Measurements from ENCODE around the gene SSH3.
A peak's percentile ranks its signal among the peaks of the same experiment; 100 is the strongest.
"Not testable (repeated sequence)": the region's sequence is repeated elsewhere in the genome, so short reads cannot be mapped to it uniquely, and the experiment has no call there.

Gene SSH3, protein sequence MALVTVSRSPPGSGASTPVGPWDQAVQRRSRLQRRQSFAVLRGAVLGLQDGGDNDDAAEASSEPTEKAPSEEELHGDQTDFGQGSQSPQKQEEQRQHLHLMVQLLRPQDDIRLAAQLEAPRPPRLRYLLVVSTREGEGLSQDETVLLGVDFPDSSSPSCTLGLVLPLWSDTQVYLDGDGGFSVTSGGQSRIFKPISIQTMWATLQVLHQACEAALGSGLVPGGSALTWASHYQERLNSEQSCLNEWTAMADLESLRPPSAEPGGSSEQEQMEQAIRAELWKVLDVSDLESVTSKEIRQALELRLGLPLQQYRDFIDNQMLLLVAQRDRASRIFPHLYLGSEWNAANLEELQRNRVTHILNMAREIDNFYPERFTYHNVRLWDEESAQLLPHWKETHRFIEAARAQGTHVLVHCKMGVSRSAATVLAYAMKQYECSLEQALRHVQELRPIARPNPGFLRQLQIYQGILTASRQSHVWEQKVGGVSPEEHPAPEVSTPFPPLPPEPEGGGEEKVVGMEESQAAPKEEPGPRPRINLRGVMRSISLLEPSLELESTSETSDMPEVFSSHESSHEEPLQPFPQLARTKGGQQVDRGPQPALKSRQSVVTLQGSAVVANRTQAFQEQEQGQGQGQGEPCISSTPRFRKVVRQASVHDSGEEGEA

DNA sequence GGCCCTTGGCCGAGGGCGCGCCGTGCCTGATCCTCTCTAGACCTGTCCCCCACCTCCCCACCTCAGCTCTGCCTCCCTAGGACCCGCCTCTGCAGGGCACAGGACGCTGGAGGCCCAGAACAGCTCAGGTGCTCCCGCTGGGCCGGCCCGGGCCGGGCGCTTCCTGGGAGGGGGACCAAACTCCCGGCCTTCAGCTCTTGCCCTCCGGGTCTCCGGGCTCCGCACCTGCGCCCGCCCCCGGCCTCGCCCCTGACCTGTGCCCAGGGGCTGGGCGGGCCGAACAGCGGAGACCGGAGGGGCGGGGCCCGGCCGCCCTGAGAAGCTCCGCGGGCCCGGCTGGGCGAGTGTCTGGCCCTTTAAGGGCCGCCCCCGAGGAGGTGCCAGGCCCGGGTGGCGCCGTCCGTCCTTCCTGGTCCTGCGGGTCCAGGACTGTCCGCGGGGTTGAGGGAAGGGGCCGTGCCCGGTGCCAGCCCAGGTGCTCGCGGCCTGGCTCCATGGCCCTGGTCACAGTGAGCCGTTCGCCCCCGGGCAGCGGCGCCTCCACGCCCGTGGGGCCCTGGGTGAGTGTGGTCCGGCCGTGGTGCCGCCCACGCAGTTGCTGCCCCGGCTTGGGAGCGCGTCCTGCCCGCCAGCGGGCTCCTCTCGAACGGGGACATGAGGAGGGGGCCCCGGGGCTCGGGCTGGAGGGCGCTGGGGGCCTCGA lies at the start of gene SSH3:
SSH3 (plus strand) TSS at position 399 of the 703 bp plus-strand sequence; CDS start at position 495, 96 bp downstream.
- DNase-seq (ENCODE audit: low read depth in 2 of 2): no peak

DNA sequence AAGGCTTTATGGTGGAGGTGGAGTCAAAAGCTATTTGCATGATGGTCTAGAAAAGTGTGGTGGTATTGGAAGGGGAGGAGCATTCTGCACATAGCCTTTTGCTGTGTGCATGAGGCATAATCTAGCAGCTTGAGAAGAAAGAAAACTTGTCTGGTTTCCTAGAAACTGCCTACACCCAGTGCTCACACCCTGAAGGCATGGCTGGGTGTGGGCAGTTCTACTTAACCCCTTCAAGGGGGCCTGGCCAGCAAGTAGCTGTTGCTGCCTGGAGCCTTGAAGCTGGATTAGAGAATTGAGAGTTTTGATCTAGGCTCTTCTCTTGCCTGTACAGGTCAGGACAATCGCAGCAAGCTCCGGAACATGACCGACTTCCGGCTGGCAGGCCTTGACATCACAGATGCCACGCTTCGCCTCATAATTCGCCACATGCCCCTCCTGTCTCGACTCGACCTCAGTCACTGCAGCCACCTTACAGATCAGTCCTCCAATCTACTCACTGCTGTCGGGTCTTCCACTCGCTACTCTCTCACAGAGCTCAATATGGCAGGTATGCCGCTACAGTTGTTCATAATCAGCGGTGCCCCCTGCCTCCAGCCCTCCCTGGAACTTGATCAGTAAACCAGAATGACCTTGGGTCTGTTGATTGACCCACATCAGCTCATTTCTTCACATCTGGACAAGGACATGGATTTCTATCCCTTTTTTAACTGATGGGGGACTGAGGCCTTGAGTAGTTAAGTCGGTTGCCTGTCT lies 49.3 kb upstream of the SSH3 start:
- no peak for DNase-seq (ENCODE audit: low read depth in 2 of 2)

DNA sequence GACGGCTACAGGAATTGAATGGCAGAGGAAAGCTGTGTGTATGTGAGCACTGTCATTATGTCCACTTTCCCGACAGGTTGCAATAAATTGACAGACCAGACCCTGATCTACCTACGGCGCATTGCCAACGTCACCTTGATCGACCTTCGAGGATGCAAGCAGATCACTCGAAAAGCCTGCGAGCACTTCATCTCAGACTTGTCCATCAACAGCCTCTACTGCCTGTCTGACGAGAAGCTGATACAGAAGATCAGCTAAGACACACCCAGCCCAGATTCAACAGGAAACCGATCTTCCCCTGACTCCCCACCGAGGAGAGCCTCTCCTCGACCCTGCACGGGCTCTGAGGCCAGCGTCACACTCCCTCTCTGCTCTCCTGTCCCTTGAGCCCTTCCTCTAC lies 48.5 kb upstream of the SSH3 start:
- DNase-seq (ENCODE audit: low read depth in 2 of 2): no peak

DNA sequence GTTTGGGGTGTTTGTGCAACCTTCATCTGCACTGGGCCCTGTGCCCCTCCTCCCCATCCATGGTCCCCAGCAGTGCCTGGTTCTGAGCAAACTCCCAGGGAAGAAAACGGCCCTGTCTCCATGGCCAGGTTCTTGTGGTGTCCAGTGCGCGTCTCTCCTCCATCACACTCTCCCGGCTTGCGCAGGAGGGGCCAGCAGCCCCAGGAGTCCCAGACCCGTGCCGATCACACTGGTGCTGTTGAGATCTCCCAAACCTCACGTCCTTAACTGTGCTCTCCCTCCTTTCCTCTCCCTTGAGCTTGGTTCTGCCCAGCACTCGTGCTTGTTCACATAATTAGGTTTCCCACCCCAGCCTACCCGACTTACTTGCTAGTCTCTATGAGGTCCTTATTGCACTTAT lies 48.0 kb upstream of the SSH3 start:
- no peak for DNase-seq (ENCODE audit: low read depth in 2 of 2)

DNA sequence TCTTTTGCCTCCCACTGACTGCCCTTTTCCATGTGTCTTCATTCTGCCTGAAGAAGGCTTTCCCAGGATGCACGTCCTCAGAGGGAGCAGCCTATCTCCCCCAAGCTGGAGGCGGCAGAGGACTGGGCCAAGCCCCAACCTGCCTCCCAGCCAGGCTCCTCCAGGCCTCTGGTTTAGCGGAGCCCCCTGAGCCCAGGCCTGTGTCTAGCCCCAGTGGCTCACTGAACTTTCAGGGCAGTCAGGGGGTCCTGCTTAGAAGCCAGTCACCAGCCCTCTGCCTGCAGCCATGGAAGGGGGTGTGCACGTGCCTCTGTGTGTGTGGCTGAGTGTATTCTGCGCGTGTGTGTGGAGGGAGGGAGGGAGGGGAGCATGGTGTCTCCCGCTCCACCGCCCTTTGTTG lies 47.5 kb upstream of the SSH3 start:
- no peak for DNase-seq (ENCODE audit: low read depth in 2 of 2)

DNA sequence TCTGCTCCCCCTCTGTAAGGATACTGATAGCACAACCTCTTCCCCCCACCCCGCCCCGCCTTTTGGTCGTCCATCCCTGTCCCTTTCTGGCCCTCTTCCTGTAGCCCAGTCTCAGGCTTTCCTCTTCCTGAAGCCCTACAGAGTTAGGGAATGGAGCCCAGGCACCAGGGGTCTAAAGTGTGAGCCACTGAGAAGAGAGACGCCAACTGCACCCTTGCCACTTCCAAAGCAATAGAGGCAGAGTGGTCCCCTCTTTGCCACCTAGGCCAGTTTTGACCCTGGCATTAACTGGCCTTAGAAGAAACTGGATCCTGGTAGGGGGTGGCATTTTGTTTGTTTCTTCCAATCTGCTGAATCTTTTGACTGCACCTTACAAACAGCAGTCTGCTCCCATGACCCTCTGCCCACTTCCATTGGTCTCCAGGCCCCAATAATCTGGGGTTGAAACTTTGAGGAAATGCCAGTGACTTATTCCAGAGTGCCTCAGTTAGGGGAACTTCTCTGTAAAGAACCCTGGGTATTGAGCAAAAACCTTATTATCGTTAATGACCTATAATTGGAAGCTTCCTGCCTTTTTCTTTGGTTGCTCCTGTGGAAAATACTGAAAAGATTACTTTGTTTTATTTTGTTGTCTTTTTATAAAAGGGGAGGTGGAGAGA lies 46.7 kb upstream of the SSH3 start:
- no peak for DNase-seq (ENCODE audit: low read depth in 2 of 2)

DNA sequence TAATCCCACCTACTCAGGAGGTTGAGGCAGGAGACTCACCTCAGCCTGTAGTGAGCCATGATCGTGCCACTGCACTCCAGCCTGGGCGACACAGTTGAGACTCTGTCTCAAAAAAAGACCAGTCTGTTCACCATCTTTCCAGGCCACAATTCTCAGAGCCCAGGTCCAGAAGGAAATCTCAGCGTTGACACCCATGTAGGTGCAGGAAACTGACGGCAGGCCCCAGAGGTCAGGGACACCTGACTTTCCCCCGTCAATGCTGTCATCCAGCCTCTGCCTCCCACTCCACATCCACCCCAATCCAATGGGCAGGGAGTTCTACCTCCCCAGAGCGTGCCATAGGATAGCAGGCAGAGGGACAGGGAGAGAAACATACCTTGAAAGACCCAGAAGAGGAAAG lies 42.9 kb upstream of the SSH3 start:
- DNase-seq (ENCODE audit: low read depth in 2 of 2): no peak

DNA sequence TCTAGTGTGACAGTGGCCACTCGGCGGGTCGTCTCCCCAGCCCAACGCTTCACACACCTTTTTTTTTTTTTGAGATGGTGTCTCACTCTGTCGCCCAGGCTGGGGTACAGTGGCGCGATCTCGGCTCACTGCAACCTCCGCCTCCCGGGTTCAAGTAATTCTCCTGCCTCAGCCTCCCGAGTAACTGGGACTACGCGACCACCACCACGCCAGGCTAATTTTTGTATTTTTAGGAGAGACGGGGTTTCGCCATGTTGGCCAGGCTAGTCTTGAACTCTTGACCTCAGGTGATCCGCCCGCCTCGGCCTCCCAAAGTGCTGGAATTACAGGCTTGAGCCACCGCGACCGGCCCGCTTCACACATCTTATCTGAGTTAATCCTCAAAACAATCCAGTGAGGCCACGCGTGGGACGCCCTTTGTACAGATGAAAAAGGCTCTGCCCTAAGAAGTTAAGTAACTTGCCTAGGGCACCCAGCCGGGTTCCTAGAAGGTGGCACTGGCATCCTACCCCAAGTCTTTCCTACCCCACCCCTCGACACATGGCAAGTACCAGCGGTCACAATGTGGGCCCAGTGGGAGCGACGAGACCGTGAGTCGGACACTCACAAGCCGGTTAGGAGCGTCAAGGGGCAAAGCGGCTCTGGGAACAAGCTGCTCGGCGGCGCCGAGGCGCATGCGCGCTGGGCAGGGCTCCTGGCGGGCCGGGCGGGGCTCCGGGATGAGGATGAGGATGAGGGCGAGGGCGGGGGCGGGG lies 42.3 kb upstream of the SSH3 start:
- not testable (repeated sequence) for DNase-seq (ENCODE audit: low read depth in 2 of 2)

DNA sequence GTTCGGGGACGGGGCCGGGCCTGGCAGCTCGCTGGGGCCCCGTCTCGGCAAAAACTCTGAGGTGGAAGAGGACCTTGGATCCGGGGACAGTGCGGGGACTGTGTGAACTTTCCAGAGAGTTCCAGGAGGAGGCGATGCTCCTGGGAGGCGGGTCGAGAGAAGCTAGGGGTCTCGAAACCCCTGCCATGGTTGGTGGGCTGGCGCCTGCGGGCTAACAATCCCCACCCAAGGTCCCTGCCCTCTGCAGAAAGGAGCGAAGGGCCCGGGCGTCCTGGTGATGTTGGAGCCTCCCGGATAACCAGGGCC lies 41.7 kb upstream of the SSH3 start:
- no peak for DNase-seq (ENCODE audit: low read depth in 2 of 2)

DNA sequence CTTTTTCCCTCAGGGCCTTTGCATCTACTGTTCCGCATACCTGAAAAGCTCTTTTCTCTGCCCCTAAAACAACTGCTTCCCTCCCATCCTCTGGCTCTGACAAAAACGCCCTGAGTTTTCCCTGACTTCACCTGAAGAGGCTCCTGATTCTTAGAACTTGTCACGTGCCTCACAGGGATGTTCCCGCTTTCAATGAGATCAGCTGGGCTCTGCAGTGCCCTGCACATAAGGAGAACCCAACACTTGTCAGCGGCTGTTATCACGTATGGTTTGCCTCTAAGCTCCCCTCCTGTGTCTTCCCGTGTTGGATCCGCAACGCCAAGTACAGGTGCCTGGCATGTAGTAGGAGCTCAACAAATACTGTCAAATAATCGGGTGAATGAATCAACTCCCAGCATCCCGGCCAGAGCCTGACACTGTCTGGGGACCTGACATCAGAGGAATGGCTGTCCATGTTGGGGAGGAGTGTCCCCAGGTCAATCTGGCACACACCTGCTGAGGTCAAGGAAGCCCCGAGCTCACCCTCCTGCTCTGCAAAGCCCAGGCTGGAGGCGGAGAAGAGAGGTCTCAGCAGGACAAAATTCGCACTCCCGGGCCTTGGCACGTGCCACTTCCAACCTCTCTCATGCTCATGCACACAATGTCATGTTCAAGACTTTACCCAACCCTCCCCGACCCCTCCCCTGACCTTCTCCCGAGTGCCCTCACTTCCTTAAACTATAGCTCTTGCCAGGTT lies 41.2 kb upstream of the SSH3 start:
- no peak for DNase-seq (ENCODE audit: low read depth in 2 of 2)

DNA sequence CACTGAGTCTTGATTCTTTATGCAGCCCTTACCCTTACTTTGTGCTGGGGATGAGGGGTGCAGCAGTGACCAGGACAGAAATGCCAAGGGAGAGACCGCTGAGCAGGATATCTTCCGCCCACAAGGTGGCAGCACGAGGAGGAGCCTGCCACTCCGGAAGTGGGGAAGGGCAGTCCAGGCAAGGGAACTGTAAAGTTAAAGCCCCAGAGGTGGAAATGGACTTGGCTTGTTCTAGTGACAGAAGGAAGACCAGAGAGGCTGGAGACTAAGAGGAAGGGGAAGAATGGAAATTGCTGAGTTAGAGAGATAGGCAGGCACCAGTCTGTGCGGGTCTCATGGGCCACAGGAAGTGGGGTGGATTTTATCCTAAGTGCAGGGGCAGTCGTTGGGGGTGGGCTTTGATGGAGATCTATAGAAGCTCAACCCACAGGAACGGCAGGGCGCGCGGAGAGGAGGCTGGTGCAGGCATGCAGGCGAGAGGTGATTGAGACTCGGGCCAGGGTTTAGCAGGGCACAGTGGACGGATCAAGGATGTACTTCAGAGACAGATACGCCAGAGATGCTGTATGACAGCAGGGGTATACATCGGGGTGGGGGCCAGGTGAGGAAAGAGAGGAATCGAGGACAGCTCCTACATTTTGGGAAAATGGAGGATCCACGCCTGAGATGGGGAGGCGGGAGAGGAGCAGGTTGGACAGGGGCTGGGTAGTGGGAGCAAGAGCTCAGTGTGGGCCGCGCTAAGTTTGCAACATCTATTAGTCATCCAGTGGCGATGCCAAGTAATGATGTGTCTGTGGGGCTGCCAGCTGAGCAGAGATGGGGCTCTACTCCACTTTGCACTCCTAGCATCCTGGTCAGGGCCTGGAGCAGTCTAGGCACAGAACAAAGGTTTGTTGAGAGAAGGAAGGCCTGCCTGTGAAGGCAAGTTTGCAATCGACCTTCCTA lies 40.3 kb upstream of the SSH3 start:
- DNase-seq (ENCODE audit: low read depth in 2 of 2): no peak

DNA sequence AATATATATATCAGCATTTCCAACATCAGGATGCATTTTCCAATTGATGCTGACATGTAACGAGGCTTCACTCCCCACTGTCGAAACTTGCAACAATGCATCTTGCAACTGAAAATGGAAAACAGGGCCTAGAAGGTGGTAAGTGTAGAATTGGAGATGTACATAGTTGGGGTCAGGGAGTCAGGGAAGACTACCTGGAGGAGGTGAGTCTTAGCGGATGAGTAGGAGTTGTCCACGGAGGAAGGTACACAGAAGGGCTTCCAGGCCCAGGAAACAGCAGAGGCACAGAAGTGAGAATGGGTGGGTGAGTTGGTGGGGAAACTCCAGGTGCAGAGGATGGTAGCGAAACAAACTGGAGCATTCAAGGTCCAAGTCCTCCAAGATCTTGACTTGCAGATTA lies 39.1 kb upstream of the SSH3 start:
- DNase-seq (ENCODE audit: low read depth in 2 of 2): no peak

DNA sequence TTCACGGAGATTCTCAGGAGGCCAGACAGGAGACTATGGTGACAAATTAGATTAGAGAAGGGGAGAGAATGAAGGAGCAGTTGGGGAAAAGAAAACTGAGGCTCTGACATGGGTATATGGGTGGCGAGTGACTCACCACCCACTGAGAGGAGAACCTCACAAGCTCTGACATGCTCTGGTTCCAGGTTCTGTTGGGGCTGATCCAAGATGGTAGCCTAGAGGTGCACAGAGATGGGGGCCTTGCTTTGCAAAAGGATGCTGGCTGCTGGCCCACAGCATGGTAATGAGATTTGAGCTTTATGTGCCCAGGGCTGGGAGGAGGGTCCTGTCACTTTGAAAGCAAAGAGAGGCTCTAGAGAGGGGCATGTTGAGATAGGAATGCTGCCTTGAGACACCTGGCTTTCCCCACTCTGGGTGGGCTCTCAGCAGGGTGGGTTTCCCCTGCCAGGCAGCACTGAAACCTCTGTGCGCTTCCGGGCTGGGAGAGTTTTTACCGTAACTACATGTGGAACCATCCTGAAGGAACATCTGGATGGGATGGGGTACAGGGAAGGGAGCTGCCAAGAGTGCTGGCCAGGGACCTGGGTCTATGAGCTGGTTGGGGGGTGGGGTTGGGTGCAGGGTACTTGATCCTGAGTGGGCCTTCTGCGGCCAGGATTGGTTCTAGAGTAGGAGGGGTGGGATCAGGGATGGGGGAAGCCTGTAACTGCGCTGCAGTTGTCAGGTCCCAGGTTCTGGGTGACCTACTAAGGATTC lies 38.3 kb upstream of the SSH3 start:
- DNase-seq (ENCODE audit: low read depth in 2 of 2): no peak

DNA sequence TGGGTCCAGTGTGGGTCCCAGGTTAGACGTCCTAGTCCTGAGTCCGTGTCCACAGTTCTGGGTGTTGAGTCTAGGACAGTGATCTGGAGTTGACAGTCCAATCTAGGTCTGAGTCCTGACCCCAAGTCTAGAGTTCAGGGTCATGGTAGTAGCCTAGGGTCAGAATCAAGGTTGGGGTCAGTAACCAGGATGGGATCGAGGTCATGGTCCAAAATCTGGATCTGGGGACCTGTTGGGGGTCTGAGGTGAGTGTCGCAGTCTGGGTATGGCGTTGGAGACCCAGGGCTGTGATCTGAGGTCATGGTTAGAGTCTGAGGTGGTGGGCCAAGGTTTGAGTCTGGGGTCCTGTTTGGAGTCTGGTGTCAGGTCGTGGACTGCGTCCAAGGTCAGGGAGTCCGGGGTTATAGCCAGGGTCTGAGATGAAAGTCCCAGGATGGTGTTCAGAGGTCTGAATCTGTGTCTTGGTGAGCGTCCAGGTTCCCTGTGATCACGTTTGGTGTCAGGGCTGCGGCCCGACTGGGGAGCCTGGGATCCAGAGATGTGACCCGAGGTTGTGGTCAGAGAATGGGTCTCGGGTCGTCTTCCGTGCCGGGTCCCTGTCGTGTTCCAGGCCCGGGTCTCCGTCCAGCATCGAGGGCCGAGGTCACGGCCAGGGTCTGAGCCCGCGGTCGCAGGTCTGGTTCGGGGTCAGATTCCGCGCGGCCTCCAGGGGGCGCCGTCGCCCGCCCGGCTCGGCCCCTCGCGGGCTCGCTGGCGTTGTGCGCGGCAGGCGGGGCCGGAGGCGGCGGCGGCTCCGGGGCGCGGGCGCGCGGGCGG lies 37.5 kb upstream of the SSH3 start:
- DNase-seq (ENCODE audit: low read depth in 2 of 2): peak in 1 of 2 donors; percentile 60

DNA sequence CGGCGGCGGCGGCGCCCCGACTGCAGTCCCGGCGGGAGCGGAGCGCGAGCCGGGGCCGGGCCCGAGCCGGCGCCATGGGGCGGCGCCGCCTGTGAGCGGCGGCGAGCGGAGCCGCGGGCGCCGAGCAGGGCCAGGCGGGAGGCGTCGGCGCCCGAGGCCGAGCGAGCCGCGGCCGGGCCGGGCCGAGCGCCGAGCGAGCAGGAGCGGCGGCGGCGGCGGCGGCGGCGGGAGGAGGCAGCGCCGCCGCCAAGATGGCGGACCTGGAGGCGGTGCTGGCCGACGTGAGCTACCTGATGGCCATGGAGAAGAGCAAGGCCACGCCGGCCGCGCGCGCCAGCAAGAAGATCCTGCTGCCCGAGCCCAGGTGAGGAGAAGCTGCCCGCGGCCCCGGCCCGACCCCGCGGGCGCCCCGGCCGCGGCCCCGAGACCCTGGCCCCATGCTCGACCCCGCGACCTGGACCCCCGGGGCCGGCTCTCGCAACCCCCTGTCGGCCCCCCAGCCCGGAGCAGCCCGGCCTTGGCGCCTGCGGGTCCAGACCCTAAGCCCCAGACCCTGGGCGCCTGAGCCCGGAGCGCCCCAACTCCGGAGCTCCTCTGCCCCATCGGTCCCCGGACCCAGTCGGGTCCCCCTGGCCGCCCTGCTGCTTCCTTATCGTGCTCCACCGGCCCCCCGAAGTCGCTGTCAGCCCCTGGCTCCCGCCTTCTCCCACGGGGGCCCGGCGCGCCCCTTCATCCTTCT lies 36.7 kb upstream of the SSH3 start, which contains the start of gene GRK2:
GRK2 (plus strand) TSS at position 25 of the 739 bp plus-strand sequence; CDS start at position 252, 227 bp downstream.
- DNase-seq (ENCODE audit: low read depth in 2 of 2): no peak

DNA sequence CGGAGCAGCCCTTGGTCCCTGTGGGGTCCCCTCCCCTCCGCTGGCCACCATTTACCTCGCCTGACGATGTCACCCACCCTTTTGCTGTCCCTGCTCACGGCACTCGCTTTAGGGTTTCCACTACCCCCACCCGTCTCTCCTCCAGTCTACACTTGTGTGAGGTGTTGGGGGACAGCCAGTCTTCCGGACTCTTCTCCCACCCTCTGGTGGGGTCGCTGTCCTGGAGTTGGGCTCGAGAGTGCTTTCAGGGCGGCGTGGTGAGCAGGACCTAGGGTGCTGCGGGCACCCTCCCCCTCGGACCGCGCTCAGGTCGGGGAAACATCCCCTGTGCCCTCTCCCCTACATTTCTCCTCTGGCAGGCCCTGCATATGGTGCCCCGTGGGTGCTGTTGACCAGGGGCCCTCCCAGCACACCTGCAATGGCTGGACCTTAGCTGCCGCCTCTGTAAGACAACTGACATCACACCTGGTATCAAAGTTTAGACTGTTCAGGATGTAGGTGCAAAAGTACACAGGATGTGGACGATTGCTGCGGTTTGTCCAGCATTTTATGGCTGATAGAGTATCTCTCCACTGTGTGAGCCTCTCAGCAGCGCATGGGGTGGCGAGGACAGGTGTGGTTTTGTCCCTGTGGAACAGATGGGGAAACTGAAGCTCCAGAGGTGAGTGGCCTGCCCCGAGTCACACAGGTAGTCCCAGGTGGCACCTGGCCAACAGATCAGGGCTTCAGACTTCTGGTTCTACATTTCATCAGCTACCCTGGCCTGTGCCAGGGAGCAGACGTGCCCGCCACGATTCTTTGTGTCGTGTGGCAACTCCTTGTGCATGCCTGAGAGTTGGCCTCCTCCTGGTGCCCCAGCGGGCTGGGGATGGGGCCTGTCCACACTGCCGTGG lies 35.9 kb upstream of the SSH3 start:
- no peak for DNase-seq (ENCODE audit: low read depth in 2 of 2)
